Tibial nerve (tissue), 3 donors: Measurements from ENCODE around the gene IRS2.

Experiments used
- CTCF ChIP-seq, 5 experiments: fragments of 200-600 bp in 3 of 5; fragments of 450-650 bp in 2 of 5; sonication (generic) in 3 of 5; IDR thresholded peaks; one replicate each; pipeline ENCODE4 v1.5.1; 2016 to 2019; ENCODE audit warnings: antibody characterized with exemption in 5 of 5, mild to moderate bottlenecking in 3 of 5, moderate library complexity in 2 of 5
- POLR2A ChIP-seq, 2 donors: fragments of 450-650 bp; IDR thresholded peaks; one replicate each; pipeline ENCODE4 v1.6.1; 2017; ENCODE audit warnings: antibody characterized with exemption in 2 of 2, mild to moderate bottlenecking in 2 of 2, moderate library complexity in 2 of 2

DNA sequence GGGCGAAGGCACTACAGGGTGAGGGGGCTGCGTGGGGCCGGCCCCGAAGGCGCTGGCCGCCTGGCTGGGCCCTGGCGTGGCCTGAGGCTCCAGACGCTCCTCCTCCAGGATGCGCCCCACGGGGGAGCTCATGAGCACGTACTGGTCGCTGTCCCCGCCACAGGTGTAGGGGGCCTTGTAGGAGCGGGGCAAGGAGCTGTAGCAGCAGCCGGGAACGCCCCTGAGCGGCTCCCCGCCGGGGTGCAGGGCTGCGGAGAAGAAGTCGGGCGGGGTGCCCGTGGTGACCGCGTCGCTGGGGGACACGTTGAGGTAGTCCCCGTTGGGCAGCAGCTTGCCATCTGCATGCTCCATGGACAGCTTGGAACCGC is 3.0 kb downstream of the IRS2 start:
- no peak for TF ChIP-seq CTCF (IDR thresholded peaks at IDR 0.05)
- no peak for TF ChIP-seq POLR2A (IDR thresholded peaks at IDR 0.05)
